OCI-LY3 (cell line): Measurements from ENCODE around the gene ERCC5.

Source experiments
- H2AFZ ChIP-seq: fragments of 200-600, 300-600 bp; shearing (Covaris generic); 2 replicates; pipeline ENCODE4 v1.6.0; 2014; ENCODE audit warnings: antibody characterized with exemption, low read depth, low read length
- H3K27ac ChIP-seq: fragments of 200-600, 300-600 bp; sonication (generic); 2 replicates; pipeline ENCODE4 v1.5.1; 2014; ENCODE audit warnings: mild to moderate bottlenecking, low read length, moderate library complexity, mixed read lengths
- H3K27me3 ChIP-seq: fragments of 200-600, 300-600 bp; sonication (generic); 2 replicates; pipeline ENCODE4 v1.6.1; 2014; ENCODE audit warnings: low read depth, low read length, mixed read lengths
- H3K36me3 ChIP-seq: fragments of 200-600, 300-600 bp; sonication (generic); replicated peaks from 2 replicates; pipeline ENCODE3; 2014; ENCODE audit warnings: low read depth, low read length, mixed read lengths
- H3K4me1 ChIP-seq: fragments of 300-600, 200-600 bp; sonication (generic); 2 replicates; pipeline ENCODE4 v1.6.1; 2014; ENCODE audit warnings: low read length, mixed read lengths
- H3K4me2 ChIP-seq: fragments of 200-600, 300-600 bp; sonication (generic); 2 replicates; pipeline ENCODE4 v1.6.1; 2014; ENCODE audit warnings: low read length, mixed read lengths
- H3K4me3 ChIP-seq: fragments of 300-600, 200-600 bp; sonication (generic); 2 replicates; pipeline ENCODE4 v1.5.1; 2014; ENCODE audit warnings: antibody characterized with exemption, mild to moderate bottlenecking, low read length, moderate library complexity
- H3K79me2 ChIP-seq: fragments of 300-600, 200-600 bp; shearing (Covaris generic); 2 replicates; pipeline ENCODE4 v1.6.1; 2014; ENCODE audit warnings: mild to moderate bottlenecking, low read length, mixed read lengths
- H3K9ac ChIP-seq: fragments of 300-600, 200-600 bp; shearing (Covaris generic); 2 replicates; pipeline ENCODE4 v1.6.0; 2014; ENCODE audit warnings: mild to moderate bottlenecking, low read length, moderate library complexity
- H3K9me3 ChIP-seq: fragments of 200-600, 300-600 bp; shearing (Covaris generic); 2 replicates; pipeline ENCODE4 v1.6.1; 2014; ENCODE audit warnings: low read length, mixed read lengths; ENCODE audit not compliant: insufficient read depth
- H4K20me1 ChIP-seq: fragments of 200-600, 300-600 bp; sonication (generic); 2 replicates; pipeline ENCODE4 v1.6.1; 2016; ENCODE audit warnings: low read length, mixed read lengths; ENCODE audit not compliant: insufficient read depth
- EZH2phosphoT487 ChIP-seq: fragments of 200-600 bp; shearing (Covaris generic); IDR thresholded peaks from 2 replicates; pipeline ENCODE4 v1.6.1; 2018; ENCODE audit warnings: antibody characterized with exemption, mixed run types, low read depth
- TF ChIP-seq, protein P1 (sequence below): fragments of 200-600, 300-600 bp; sonication (generic); IDR thresholded peaks from 2 replicates; pipeline ENCODE4 v1.5.1; 2014; ENCODE audit warnings: antibody characterized with exemption, low read length, low read depth

The ERCC5 gene

DNA sequence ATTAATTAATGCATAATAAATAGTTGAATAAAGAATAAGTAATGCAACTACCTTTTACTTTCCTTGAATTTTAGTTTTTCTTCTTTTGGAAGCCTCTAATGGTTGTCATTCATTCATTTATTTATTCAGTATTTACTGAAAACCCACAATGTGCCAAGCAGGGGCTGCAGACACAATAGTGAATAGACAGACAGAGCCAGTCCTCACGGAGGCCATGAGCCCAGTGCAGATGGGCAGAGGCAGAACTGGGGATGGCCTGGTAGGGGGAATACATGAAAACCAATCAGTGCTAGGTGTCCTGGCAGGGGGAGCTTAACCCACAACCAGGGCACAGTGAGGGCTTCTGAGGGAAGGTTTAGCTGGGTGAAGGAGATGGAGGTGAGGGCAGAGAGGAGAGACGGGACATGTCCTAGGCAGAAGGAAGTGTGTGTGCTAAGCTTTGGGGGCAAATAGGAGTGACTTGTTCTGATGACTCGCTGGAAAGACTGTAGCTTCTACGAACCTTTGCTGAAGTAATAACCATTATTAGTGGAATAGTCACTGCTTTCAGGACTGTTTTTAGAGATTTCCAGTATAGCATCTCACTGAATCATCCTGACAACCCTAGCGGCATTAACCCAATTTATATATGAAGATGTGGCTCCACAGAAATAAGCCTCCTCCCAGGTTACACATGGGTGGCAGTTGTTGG, 55.9 kb downstream of the ERCC5 start:
- Histone ChIP-seq H2AFZ (no peak overlapping the region), H3K9me3 (no peaks in the 10 kb centered on the region), H3K36me3 (no peaks in the 10 kb centered on the region), H3K79me2 (no peaks in the 10 kb centered on the region), H4K20me1 (no peaks in the 10 kb centered on the region), H3K9ac (no peak overlapping the region), H3K27me3 (no peaks in the 10 kb centered on the region), H3K27ac (no peak overlapping the region), H3K4me3 (no peak overlapping the region), H3K4me1 (0 out of 2 replicates have a peak, but pooled peaks cover 4% of the 10 kb centered on the region), H3K4me2 (no peak overlapping the region)
- TF ChIP-seq, protein P1, sequence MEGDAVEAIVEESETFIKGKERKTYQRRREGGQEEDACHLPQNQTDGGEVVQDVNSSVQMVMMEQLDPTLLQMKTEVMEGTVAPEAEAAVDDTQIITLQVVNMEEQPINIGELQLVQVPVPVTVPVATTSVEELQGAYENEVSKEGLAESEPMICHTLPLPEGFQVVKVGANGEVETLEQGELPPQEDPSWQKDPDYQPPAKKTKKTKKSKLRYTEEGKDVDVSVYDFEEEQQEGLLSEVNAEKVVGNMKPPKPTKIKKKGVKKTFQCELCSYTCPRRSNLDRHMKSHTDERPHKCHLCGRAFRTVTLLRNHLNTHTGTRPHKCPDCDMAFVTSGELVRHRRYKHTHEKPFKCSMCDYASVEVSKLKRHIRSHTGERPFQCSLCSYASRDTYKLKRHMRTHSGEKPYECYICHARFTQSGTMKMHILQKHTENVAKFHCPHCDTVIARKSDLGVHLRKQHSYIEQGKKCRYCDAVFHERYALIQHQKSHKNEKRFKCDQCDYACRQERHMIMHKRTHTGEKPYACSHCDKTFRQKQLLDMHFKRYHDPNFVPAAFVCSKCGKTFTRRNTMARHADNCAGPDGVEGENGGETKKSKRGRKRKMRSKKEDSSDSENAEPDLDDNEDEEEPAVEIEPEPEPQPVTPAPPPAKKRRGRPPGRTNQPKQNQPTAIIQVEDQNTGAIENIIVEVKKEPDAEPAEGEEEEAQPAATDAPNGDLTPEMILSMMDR = no peak
- TF ChIP-seq EZH2phosphoT487 = no peak

DNA sequence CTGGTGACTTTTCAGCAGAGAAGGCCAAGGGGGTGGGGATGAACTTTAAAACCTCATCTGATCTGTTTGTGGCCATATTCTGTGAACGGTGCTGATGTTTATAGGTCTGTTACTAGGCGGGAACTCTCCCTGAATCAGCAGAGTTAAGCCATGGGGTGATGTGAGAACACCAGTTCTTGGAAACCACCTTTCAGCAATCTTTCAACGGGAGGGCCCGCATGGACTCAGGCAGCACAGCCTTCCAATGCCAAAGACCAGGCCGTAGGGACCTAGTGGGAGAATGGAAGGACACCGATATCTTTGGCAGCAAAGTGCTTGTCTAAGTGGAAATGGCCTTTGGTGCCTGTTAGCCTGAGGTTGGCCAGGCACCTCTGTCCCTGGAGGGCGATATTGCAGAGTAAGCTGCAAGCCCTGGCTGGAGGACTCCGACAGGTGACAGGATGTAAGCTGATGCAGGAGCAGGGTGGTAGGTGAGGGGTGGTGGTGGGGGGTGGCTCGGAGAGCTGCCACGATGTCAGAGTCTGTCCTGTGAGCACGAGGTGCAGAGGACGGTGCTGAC, 57.0 kb downstream of the ERCC5 start:
- no peaks in the 10 kb centered on the region for H3K36me3 ChIP-seq
- no peak overlapping the region for H3K4me2 ChIP-seq
- TF ChIP-seq, protein P1 = no peak
- no peak for TF ChIP-seq EZH2phosphoT487
- no peak overlapping the region for H3K9ac ChIP-seq
- H3K27me3 ChIP-seq = no peaks in the 10 kb centered on the region
- no peak overlapping the region for H2AFZ ChIP-seq
- H4K20me1 ChIP-seq = no peaks in the 10 kb centered on the region
- no peak overlapping the region for H3K27ac ChIP-seq
- H3K4me1 ChIP-seq = 0 out of 2 replicates have a peak, but pooled peaks cover 10% of the 10 kb centered on the region
- H3K79me2 ChIP-seq = no peaks in the 10 kb centered on the region
- H3K4me3 ChIP-seq = no peak overlapping the region
- no peaks in the 10 kb centered on the region for H3K9me3 ChIP-seq

DNA sequence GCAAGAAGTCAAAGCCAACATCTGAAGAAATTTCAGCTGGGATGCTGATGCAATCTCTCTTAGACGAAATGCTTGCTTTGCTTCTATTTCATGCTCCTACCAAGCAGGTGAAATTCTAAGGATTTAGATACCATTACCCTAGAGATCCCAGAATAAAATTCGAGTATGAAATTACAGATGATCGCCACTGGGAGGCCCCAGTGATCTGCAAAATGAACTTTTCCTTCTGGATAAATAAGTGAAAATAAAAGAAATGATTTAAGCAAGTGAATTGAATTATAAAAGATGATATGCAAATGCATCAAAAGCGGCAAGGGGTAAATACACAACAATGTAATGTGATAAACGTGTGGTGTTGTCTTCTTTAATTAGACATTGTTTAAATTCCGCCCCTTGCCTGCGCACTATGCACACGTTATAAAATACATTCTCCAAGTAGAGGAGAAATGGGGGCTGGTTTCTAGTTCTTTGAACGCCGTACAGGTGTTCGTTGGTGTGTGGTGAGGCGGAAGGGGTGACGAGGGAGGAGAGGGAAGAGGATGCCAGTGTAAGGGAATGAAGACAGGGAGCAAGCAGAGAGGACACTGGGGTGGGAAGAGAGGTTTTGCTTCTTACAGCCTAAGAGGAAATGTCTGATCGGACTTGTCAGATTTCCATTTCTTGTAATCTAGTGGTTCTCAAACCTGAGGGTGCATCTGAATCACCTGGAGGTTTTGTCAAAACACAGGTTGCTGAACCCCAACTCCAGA, 58.0 kb downstream of the ERCC5 start:
- Histone ChIP-seq H3K36me3 (no peaks in the 10 kb centered on the region), H3K27me3 (no peaks in the 10 kb centered on the region), H3K79me2 (no peaks in the 10 kb centered on the region), H3K9me3 (no peaks in the 10 kb centered on the region), H2AFZ (peak overlapping the region; percentile 24; the same call in 1 of the 2 replicates), H3K4me1 (0 out of 2 replicates have a peak, but pooled peaks cover 10% of the 10 kb centered on the region), H3K9ac (no peak overlapping the region), H3K4me3 (peak overlapping the region; percentile 50), H3K4me2 (peak overlapping the region; percentile 54), H4K20me1 (no peaks in the 10 kb centered on the region), H3K27ac (no peak overlapping the region)
- TF ChIP-seq EZH2phosphoT487 = no peak
- TF ChIP-seq, protein P1 = peak; percentile 76

DNA sequence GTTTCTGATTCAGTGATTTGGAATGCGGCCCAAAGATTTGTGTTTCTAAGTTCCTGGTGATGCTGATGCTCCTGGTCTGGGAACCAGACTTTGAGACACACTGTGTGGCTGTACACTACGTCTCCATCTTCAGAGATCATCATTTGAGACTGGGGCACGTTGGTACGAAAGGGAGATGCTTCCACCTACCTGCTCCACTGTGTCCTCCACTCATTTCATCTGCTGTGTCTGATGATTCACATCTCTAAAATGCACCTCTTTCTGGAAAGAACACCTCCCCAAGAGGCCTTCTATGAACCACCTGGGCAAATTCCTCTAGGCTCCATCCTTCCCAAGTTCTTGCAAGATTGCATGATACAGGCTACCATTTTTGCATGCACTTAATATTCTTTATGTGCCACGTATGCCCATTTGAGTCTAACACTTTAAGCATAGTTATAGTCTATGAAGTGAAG, 58.6 kb downstream of the ERCC5 start:
- Histone ChIP-seq H3K9ac (no peak overlapping the region), H3K36me3 (no peaks in the 10 kb centered on the region), H3K27ac (no peak overlapping the region), H3K4me2 (peak overlapping the region; percentile 54; the same call in 1 of the 2 replicates), H3K79me2 (no peaks in the 10 kb centered on the region), H4K20me1 (no peaks in the 10 kb centered on the region), H3K9me3 (no peaks in the 10 kb centered on the region), H3K4me1 (0 out of 2 replicates have a peak, but pooled peaks cover 10% of the 10 kb centered on the region), H3K4me3 (no peak overlapping the region; the same call in 1 of the 2 replicates), H3K27me3 (no peaks in the 10 kb centered on the region), H2AFZ (no peak overlapping the region; the same call in 1 of the 2 replicates)
- TF ChIP-seq EZH2phosphoT487 = no peak
- TF ChIP-seq, protein P1 = no peak
